Progenitor cell of endocrine pancreas (in vitro differentiated cells): ENCODE measurements around the gene SLC23A3. TPM values are rescaled to one million over a fixed set of nuclear protein-coding genes. Genes with fewer than 3 reads are reported as not detected.

Experiments
- DNase-seq: peaks from one replicate; pipeline ENCODE4 v3.0.0; 2021; ENCODE audit warnings: low spot score; ENCODE audit not compliant: unreplicated experiment
- H3K27ac Mint-ChIP-seq: 2 replicates; pipeline ENCODE4 v1.8.0; 2021; ENCODE audit warnings: mild to moderate bottlenecking, moderate library complexity, mixed read lengths
- H3K27me3 Mint-ChIP-seq: 2 replicates; pipeline ENCODE4 v1.8.0; 2021; ENCODE audit warnings: mixed read lengths
- H3K36me3 Mint-ChIP-seq: 2 replicates; pipeline ENCODE4 v1.8.0; 2022; ENCODE audit warnings: mixed read lengths; ENCODE audit not compliant: insufficient read depth
- H3K4me1 Mint-ChIP-seq: 2 replicates; pipeline ENCODE4 v1.8.0; 2021; ENCODE audit warnings: low read depth, mixed read lengths
- H3K4me3 Mint-ChIP-seq: 2 replicates; pipeline ENCODE4 v1.8.0; 2021; ENCODE audit warnings: low read depth, mild to moderate bottlenecking, moderate library complexity, mixed read lengths
- H3K9me3 Mint-ChIP-seq: 2 replicates; pipeline ENCODE4 v1.8.0; 2021; ENCODE audit warnings: low read depth, mixed read lengths
- CTCF ChIP-seq: fragments of 200-600 bp; sonication (generic); IDR thresholded peaks from one replicate; pipeline ENCODE4 v1.5.0; 2021; ENCODE audit warnings: antibody characterized with exemption, mild to moderate bottlenecking; ENCODE audit not compliant: unreplicated experiment
- long read RNA-seq: library from polyadenylated mRNA; unstranded; transcript quantifications from one replicate; pipeline ENCODE4 v2.0.0, GENCODE V29; 2020
- total RNA-seq: library from RNA; stranded (reverse); gene quantifications from 2 replicates; pipeline ENCODE4 v1.2.1, GENCODE V29; 2021

Gene SLC23A3
- total RNA-seq = 1.7 and 2.8 TPM in 2 replicates
- long read RNA-seq, partial matches to known transcripts = 1 of 1 reads
- long read RNA-seq, other reads (novel, unspliced or antisense) = 0 of 1 reads

GRCh38 chr2:219169930-219170654 is at the start of gene SLC23A3:
TSS of gene SLC23A3 (minus strand) at chr2:219170029. CDS start at chr2:219169984, 45 bp downstream.
- no peaks in the 10 kb centered on the region for H3K9me3 Mint-ChIP-seq
- TF ChIP-seq CTCF = no peak
- no peak for DNase-seq
- peaks cover 4% of the 10 kb centered on the region for H3K36me3 Mint-ChIP-seq
- H3K27me3 Mint-ChIP-seq = no peaks in the 10 kb centered on the region
- H3K27ac Mint-ChIP-seq = no peak within 1 kb of the TSS
- H3K4me1 Mint-ChIP-seq = peaks cover 2% of the 10 kb centered on the region
- H3K4me3 Mint-ChIP-seq = no peak within 1 kb of the TSS

- H3K27ac Mint-ChIP-seq = peak within 1 kb of the TSS; percentile 98
- peaks cover 13% of the 10 kb centered on the region for H3K36me3 Mint-ChIP-seq
- peak; percentile 86 for DNase-seq
- H3K4me1 Mint-ChIP-seq = peaks cover 13% of the 10 kb centered on the region
- TF ChIP-seq CTCF = no peak
- peak within 1 kb of the TSS; percentile 79 for H3K4me3 Mint-ChIP-seq
- no peaks in the 10 kb centered on the region for H3K9me3 Mint-ChIP-seq
- H3K27me3 Mint-ChIP-seq = no peaks in the 10 kb centered on the region
Measured at GRCh38 chr2:219218732-219219701, 49.2 kb upstream of the SLC23A3 start, which contains the start of gene ABCB6. TSS of gene ABCB6 (minus strand) at chr2:219218958. CDS start at chr2:219218673, 285 bp downstream.

GRCh38 chr2:219218217-219218731 is 48.4 kb upstream of the SLC23A3 start:
- Mint-ChIP-seq H3K36me3 (peaks cover 13% of the 10 kb centered on the region), H3K27ac (peak overlapping the region; percentile 98), H3K4me1 (peaks cover 13% of the 10 kb centered on the region), H3K27me3 (no peaks in the 10 kb centered on the region), H3K4me3 (peak overlapping the region; percentile 79), H3K9me3 (no peaks in the 10 kb centered on the region)
- peak; percentile 47 for DNase-seq
- TF ChIP-seq CTCF = no peak

- no peak for TF ChIP-seq CTCF
- Mint-ChIP-seq H3K4me1 (peaks cover 13% of the 10 kb centered on the region), H3K27ac (peak overlapping the region; percentile 81), H3K27me3 (no peaks in the 10 kb centered on the region), H3K36me3 (peaks cover 14% of the 10 kb centered on the region), H3K4me3 (no peak overlapping the region), H3K9me3 (no peaks in the 10 kb centered on the region)
- no peak for DNase-seq
Measured at GRCh38 chr2:219216535-219216915, 46.7 kb upstream of the SLC23A3 start.
